Stimulated activated CD8-positive, alpha-beta memory T cell treated with anti-CD3 and anti-CD28 coated beads, Interleukin-12 subunit alpha, Interleukin-12 subunit beta, amount 100 ng/mL, for 24 hours (primary cell): Measurements from ENCODE around the gene KANSL1.

Experiments
- DNase-seq: peaks from one replicate; pipeline ENCODE4 v3.0.0-alpha.2; 2020; ENCODE audit errors: extremely low read depth

KANSL1 gene

GRCh38 chr17:45983614-45984310 is 209.5 kb downstream of the KANSL1 start:
- DNase-seq, result no peak

- no peak for DNase-seq
Observed at GRCh38 chr17:45982791-45983613, 210.2 kb downstream of the KANSL1 start.

- DNase-seq, result no peak
Observed at GRCh38 chr17:45981306-45981705, 211.9 kb downstream of the KANSL1 start.

DNA sequence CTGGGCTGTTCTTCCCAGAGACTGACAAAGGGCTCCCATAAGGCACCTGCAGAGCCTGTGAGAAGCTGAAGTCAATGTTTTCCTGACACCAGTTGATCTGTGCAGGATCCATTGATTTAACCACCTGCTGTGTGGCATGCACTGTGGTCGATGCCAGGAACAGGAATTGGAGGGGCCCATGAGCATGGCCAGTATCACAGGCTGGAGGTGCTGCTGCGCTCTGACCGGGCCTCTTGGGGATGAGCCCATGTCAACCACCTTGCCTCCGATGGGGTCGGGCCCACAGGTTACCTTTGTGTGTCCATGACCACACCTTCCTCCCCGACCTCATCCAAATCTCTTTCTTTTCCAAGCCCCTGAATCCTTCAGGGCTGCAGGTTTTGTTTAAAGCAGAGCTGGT is 212.4 kb downstream of the KANSL1 start:
- no peak for DNase-seq
